Keratinocyte (primary cell): ENCODE measurements around the gene SPATS2L.

Source experiments
- CTCF ChIP-seq, 3 experiments: IDR thresholded peaks in 1 of 3; conservative IDR thresholded peaks in 1 of 3; optimal IDR thresholded peaks in 1 of 3; 2 replicates in 2 of 3; 3 replicates in 1 of 3; pipeline versions ENCODE3 to v1.5.1; 2011; ENCODE audit warnings: low read length in 3 of 3, mild to moderate bottlenecking in 3 of 3, moderate library complexity in 2 of 3, control low read depth in 1 of 3, inconsistent platforms in 1 of 3; ENCODE audit not compliant: insufficient read depth in 2 of 3; ENCODE audit errors: extremely low read depth in 1 of 3
- EZH2 ChIP-seq: IDR thresholded peaks from one replicate; pipeline ENCODE4 v1.6.1; 2012; ENCODE audit warnings: inconsistent platforms, mild to moderate bottlenecking, low read length, moderate library complexity

GRCh38 chr2:200321780-200322534 is 15.5 kb downstream of the SPATS2L start:
- TF ChIP-seq CTCF (optimal IDR thresholded peaks at IDR 0.05 in 1 of 3, IDR thresholded peaks at IDR 0.05 in 1 of 3, conservative IDR thresholded peaks at IDR 0.05 in 1 of 3; ENCODE audit: extremely low read depth in 1 of 3, insufficient read depth in 2 of 3, low read length in 3 of 3), result no peak
- TF ChIP-seq EZH2, result no peak
